ENCODE data around the gene JPH3.

The JPH3 gene

GRCh38 chr16:87697792-87698191 lies 95.5 kb downstream of the JPH3 start:
- ChIA-PET POLR2A (no interaction called here), CTCF (interaction anchor here (0.9 to 1.5 kb wide), 2 partner anchors 72 to 109 kb away, joined by 3 to 5 read pairs; no protein-coding TSS in a partner anchor)
- no peak for TF ChIP-seq CTCF (IDR thresholded peaks at IDR 0.05; ENCODE audit: control extremely low read depth, extremely low read depth, low read depth, missing control alignments)
- DNase-seq (ENCODE audit: extremely low spot score): no peak

- no peak for TF ChIP-seq CTCF (IDR thresholded peaks at IDR 0.05; ENCODE audit: control extremely low read depth, extremely low read depth, low read depth, missing control alignments)
- DNase-seq (ENCODE audit: extremely low spot score): peak; percentile 72
- ChIA-PET POLR2A (no interaction called here), CTCF (interaction anchor here (0.9 to 1.5 kb wide), 2 partner anchors 71 to 109 kb away, joined by 3 to 5 read pairs; no protein-coding TSS in a partner anchor)
Observed at GRCh38 chr16:87698241-87698640, 95.9 kb downstream of the JPH3 start.

GRCh38 chr16:87698676-87699199 lies 96.4 kb downstream of the JPH3 start:
- CTCF ChIA-PET: interaction anchor here (0.9 to 1.5 kb wide), 3 partner anchors 11 to 110 kb away, joined by 3 to 5 read pairs (median 3); no protein-coding TSS in a partner anchor

GRCh38 chr16:87700406-87701077 lies 98.2 kb downstream of the JPH3 start:
- POLR2A ChIA-PET: no interaction called here
- TF ChIP-seq CTCF (IDR thresholded peaks at IDR 0.05; ENCODE audit: control extremely low read depth, extremely low read depth, low read depth, missing control alignments): no peak
- DNase-seq (ENCODE audit: extremely low spot score): no peak
- CTCF ChIA-PET: interaction anchor here (1.3 to 2.5 kb wide), 6 partner anchors 10 to 68 kb away, joined by 3 to 13 read pairs (median 9); partner anchors contain the start of gene KLHDC4

More at GRCh38 chr16:87698676-87699199, 96.4 kb downstream of the JPH3 start:
- peak; percentile 55 for DNase-seq (ENCODE audit: extremely low spot score)
- TF ChIP-seq CTCF (IDR thresholded peaks at IDR 0.05; ENCODE audit: control extremely low read depth, extremely low read depth, low read depth, missing control alignments): no peak
- POLR2A ChIA-PET: no interaction called here

GRCh38 chr16:87701078-87701460 lies 98.8 kb downstream of the JPH3 start:
- no peak for DNase-seq (ENCODE audit: extremely low spot score)
- ChIA-PET CTCF (interaction anchor here (1.3 to 2.5 kb wide), 6 partner anchors 10 to 68 kb away, joined by 3 to 13 read pairs (median 9); partner anchors contain the start of gene KLHDC4), POLR2A (no interaction called here)
- TF ChIP-seq CTCF (IDR thresholded peaks at IDR 0.05; ENCODE audit: control extremely low read depth, extremely low read depth, low read depth, missing control alignments): no peak

- ChIA-PET CTCF (interaction anchor here (1.1 to 2.9 kb wide), 8 partner anchors 9 to 87 kb away, joined by 3 to 15 read pairs (median 9); partner anchors contain the start of gene KLHDC4), POLR2A (no interaction called here)
- DNase-seq (ENCODE audit: extremely low spot score): no peak
Observed at GRCh38 chr16:87701505-87701921, 99.2 kb downstream of the JPH3 start.

More at GRCh38 chr16:87701505-87701921, 99.2 kb downstream of the JPH3 start:
- no peak for TF ChIP-seq CTCF (IDR thresholded peaks at IDR 0.05; ENCODE audit: control extremely low read depth, extremely low read depth, low read depth, missing control alignments)
